Lower leg skin (tissue), 3 donors: Measurements from ENCODE around the gene COX7C.

ENCODE experiments used
- POLR2A ChIP-seq, 2 donors: fragments of 450-650 bp; IDR thresholded peaks; one replicate each; pipeline ENCODE4 v1.6.1; 2016 to 2017; ENCODE audit warnings: antibody characterized with exemption in 2 of 2, mild to moderate bottlenecking in 1 of 2, moderate library complexity in 1 of 2
- TF ChIP-seq, protein P1 (sequence below), 3 donors: fragments of 450-650 bp; IDR thresholded peaks; one replicate each; pipeline ENCODE4 v1.5.1; 2016; ENCODE audit warnings: antibody characterized with exemption in 3 of 3, mild to moderate bottlenecking in 3 of 3, moderate library complexity in 2 of 3

DNA sequence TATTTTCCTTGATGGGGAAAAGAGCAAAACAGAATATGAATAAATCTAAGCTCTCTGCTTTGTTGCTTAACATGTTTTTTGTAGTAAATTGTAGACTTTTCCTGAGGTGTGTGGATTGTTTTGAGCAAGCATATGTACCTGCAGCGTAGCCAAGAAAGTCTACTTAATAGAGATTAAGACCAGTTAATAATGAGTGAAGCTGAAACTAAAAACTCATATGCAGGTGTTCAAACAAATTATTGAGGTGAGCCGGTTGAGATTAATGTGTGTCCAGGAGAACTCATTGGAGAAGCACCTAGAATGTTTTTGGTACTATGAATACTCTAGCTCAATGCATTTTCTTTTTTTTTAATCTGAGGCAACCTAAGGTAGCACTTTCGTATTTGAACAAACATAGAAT lies 49.2 kb downstream of the COX7C start:
- TF ChIP-seq, protein P1, sequence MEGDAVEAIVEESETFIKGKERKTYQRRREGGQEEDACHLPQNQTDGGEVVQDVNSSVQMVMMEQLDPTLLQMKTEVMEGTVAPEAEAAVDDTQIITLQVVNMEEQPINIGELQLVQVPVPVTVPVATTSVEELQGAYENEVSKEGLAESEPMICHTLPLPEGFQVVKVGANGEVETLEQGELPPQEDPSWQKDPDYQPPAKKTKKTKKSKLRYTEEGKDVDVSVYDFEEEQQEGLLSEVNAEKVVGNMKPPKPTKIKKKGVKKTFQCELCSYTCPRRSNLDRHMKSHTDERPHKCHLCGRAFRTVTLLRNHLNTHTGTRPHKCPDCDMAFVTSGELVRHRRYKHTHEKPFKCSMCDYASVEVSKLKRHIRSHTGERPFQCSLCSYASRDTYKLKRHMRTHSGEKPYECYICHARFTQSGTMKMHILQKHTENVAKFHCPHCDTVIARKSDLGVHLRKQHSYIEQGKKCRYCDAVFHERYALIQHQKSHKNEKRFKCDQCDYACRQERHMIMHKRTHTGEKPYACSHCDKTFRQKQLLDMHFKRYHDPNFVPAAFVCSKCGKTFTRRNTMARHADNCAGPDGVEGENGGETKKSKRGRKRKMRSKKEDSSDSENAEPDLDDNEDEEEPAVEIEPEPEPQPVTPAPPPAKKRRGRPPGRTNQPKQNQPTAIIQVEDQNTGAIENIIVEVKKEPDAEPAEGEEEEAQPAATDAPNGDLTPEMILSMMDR (IDR thresholded peaks at IDR 0.05) = no peak
- no peak for TF ChIP-seq POLR2A (IDR thresholded peaks at IDR 0.05)
